Esophagus muscularis mucosa (tissue), 4 donors: ENCODE results near the gene ZC3H12A. TPM values are rescaled to one million over a fixed set of nuclear protein-coding genes. Genes with fewer than 3 reads are reported as not detected.
"Not testable (repeated sequence)": the region's sequence is repeated elsewhere in the genome, so short reads cannot be mapped to it uniquely, and the experiment has no call there.

Experiments used
- DNase-seq: peaks from one replicate; pipeline ENCODE4 v3.0.0-alpha.2; 2017; ENCODE audit errors: extremely low spot score
- H3K27ac ChIP-seq, 4 donors: fragments of 200-600 bp; sonication (generic); replicated peaks in 1 of 4; 1 replicate in 3 of 4; 2 replicates in 1 of 4; pipeline ENCODE4 v1.5.1; 2016 to 2019; ENCODE audit warnings: mild to moderate bottlenecking in 1 of 4
- H3K27me3 ChIP-seq, 4 donors: fragments of 200-600 bp; sonication (generic); one replicate each; pipeline versions ENCODE4 v1.5.1 to v1.6.0; 2016 to 2019
- H3K36me3 ChIP-seq, 4 donors: fragments of 200-600 bp; sonication (generic); one replicate each; pipeline ENCODE4 v1.5.1; 2016 to 2019
- H3K4me1 ChIP-seq, 4 donors: fragments of 200-600 bp; sonication (generic); one replicate each; pipeline ENCODE4 v1.5.1; 2016 to 2019
- H3K4me3 ChIP-seq, 4 donors: fragments of 200-600 bp; sonication (generic); 1 replicate in 2 of 4; 2 replicates in 2 of 4; pipeline ENCODE4 v1.5.1; 2016 to 2019; ENCODE audit warnings: mild to moderate bottlenecking in 4 of 4, moderate library complexity in 1 of 4
- H3K9me3 ChIP-seq, 4 donors: fragments of 200-600 bp; sonication (generic); 1 replicate in 3 of 4; 2 replicates in 1 of 4; pipeline ENCODE4 v1.5.1; 2016 to 2019
- CTCF ChIP-seq, 3 experiments: fragments of 200-600 bp in 2 of 3; fragments of 450-650 bp in 1 of 3; sonication (generic) in 2 of 3; IDR thresholded peaks; one replicate each; pipeline ENCODE4 v1.5.1; 2017 to 2019; ENCODE audit warnings: antibody characterized with exemption in 3 of 3, mild to moderate bottlenecking in 2 of 3, moderate library complexity in 1 of 3
- EP300 ChIP-seq: sonication (generic); formaldehyde crosslinking; IDR thresholded peaks from one replicate; pipeline ENCODE4 v1.6.1; 2017; ENCODE audit warnings: antibody characterized with exemption
- POLR2A ChIP-seq: fragments of 450-650 bp; IDR thresholded peaks from one replicate; pipeline ENCODE4 v1.6.1; 2017; ENCODE audit warnings: antibody characterized with exemption, moderate library complexity, mild to moderate bottlenecking, low read depth
- POLR2AphosphoS5 ChIP-seq, 2 donors: sonication (generic); formaldehyde crosslinking; IDR thresholded peaks; one replicate each; pipeline ENCODE4 v1.6.1; 2017; ENCODE audit warnings: antibody characterized with exemption in 2 of 2
- WGBS: methylation state at CpG from one replicate; pipeline ENCODE4 v1.1.5; 2018; 5-methylcytosine and 5-hydroxymethylcytosine counted together
- intact Hi-C: fragments of 100-400 bp; cut with DNase I; formaldehyde crosslinking; loops from one replicate; pipeline ENCODE4 v1.15.1; 2023
- total RNA-seq, 4 donors: library from RNA; depleted of rRNA; stranded (reverse); fragments of >200 nt; gene quantifications; one replicate each; pipeline versions ENCODE4 v1.1.0 to v1.2.1, GENCODE V29; 2016

ZC3H12A gene
- total RNA-seq, 4 donors from 2014 or later = 9.6 to 23.5 (median 11.7) TPM

DNA sequence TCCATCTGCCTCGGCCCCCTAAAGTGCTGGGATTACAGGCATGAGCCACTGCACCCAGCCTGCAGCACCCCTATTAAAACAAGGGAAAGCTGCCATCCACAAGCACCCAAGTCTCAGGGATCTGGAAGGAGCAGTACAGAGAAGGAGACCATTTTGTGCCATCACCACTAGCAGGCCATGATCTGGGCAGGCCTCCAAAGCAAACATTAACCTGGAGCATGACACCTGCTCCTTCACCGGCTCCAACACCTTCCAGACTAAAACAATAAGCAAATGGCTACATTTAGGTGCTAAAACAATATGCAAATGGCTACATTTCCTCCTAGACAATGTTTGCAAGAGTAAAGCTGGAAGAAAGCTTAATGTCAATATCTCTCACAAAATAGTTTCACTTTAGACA, 23.5 kb downstream of the ZC3H12A start:
- Histone ChIP-seq H3K36me3 (peaks cover 18 to 72% (median 50%) of the 10 kb centered on the region in 4 donors), H3K27ac (peak overlapping the region in 3 of 4 donors; percentile 25 to 74 (median 63))

DNA sequence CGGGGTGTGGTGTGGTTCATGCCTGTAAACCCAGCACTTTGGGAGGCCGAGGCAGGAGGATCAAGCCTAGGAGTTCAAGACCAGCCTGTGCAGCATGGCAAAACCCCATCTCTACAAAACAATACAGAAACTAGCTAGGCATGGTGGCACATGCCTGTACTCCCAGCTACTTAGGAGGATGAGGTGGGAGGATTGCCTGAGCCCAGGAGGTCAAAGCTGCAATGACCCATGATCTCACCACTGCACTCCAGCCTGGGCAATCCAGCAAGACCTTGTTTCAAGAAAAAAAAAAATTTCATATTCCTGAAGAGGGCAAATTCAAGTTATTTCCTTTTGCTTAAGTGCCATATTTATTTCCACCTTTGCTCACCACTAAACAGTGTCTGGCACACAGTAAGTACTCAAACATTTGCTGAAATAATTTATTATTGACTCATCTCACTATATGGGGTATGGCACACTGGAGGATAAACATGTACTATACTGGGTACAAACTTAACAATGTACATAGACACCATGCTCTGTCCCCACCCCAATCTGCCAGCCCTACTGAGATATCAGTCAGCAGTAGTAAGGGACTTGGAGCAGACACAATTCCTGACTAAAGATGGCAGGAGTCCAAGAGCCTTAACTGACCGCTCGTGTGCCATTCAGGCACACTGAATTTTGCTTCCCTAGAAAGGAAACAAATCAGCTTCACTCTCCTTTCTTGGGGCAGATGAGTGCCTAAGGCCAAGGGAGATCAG, 24.7 kb downstream of the ZC3H12A start:
- TF ChIP-seq CTCF (IDR thresholded peaks at IDR 0.05) = no peak
- TF ChIP-seq POLR2AphosphoS5 (IDR thresholded peaks at IDR 0.05) = peak in 1 of 2 donors; percentile 41
- WGBS = 57% methylated on average over 4 of the region's 4 CpGs
- Histone ChIP-seq H3K27ac (peak overlapping the region; percentile 58 to 74 (median 67)), H3K27me3 (no peaks in the 10 kb centered on the region), H3K9me3 (no peaks in the 10 kb centered on the region), H3K4me3 (no peak overlapping the region), H3K4me1 (peaks cover 26 to 30% (median 28%) of the 10 kb centered on the region in 4 donors), H3K36me3 (peaks cover 17 to 68% (median 47%) of the 10 kb centered on the region in 4 donors)
- intact Hi-C loops = no loop called here
- no peak for DNase-seq

More for the DNA sequence above, 23.5 kb downstream of the ZC3H12A start:
- Histone ChIP-seq H3K9me3 (no peaks in the 10 kb centered on the region), H3K4me3 (no peak overlapping the region), H3K27me3 (no peaks in the 10 kb centered on the region), H3K4me1 (peaks cover 26 to 30% (median 28%) of the 10 kb centered on the region in 4 donors)
- whole genome bisulfite sequencing = 87% methylated on average over 2 of the region's 2 CpGs
- intact Hi-C loops = no loop called here
- DNase-seq = no peak
- TF ChIP-seq POLR2A = no peak

DNA sequence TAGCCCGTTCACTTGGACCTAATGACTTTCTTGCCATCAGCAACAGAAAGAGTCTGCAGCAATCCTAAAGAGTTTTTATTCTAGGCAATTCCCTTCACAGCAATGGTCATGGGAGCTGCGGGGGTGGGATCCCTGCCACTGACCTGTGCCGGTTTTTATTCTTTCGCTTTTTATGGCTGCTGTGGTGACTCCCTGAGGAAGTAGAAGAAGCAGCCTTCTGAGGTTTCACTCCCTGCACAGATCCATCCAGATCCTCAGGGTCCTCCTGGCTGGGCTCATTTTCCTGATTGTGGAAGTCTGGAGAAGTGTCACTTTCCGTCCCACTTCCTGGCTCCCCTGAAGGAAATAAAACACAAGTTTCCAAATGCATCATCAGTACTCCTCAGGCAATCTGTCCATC, 27.3 kb downstream of the ZC3H12A start:
- TF ChIP-seq EP300 (no peak), CTCF (IDR thresholded peaks at IDR 0.05) (no peak), POLR2AphosphoS5 (IDR thresholded peaks at IDR 0.05) (no peak), POLR2A (no peak)
- H3K4me1 ChIP-seq = peaks cover 26 to 30% (median 28%) of the 10 kb centered on the region in 4 donors
- no peaks in the 10 kb centered on the region for H3K9me3 ChIP-seq
- no peak overlapping the region for H3K4me3 ChIP-seq
- WGBS = 88% methylated on average over 5 of the region's 5 CpGs
- peaks cover 18 to 72% (median 53%) of the 10 kb centered on the region in 4 donors for H3K36me3 ChIP-seq
- no peak for DNase-seq
- H3K27ac ChIP-seq = no peak overlapping the region
- intact Hi-C loops = no loop called here
- H3K27me3 ChIP-seq = no peaks in the 10 kb centered on the region

GRCh38 chr1:37502104-37502503, 27.7 kb downstream of the ZC3H12A start:
- peaks cover 26 to 30% (median 28%) of the 10 kb centered on the region in 4 donors for H3K4me1 ChIP-seq
- no peaks in the 10 kb centered on the region for H3K27me3 ChIP-seq
- no peak overlapping the region for H3K4me3 ChIP-seq
- H3K36me3 ChIP-seq = peaks cover 18 to 74% (median 56%) of the 10 kb centered on the region in 4 donors
- intact Hi-C loops = no loop called here
- H3K9me3 ChIP-seq = no peaks in the 10 kb centered on the region
- DNase-seq = no peak
- TF ChIP-seq POLR2A (no peak), EP300 (no peak), POLR2AphosphoS5 (IDR thresholded peaks at IDR 0.05) (no peak), CTCF (IDR thresholded peaks at IDR 0.05) (no peak)
- H3K27ac ChIP-seq = no peak overlapping the region

- 100% methylated on average over 2 of the region's 2 CpGs for WGBS
- H3K4me3 ChIP-seq, DNase-seq: not testable (repeated sequence)
Measured at GRCh38 chr1:37502791-37503190, 28.4 kb downstream of the ZC3H12A start.

More at GRCh38 chr1:37502791-37503190, 28.4 kb downstream of the ZC3H12A start:
- intact Hi-C loops, H3K27me3 ChIP-seq, H3K27ac ChIP-seq, H3K9me3 ChIP-seq: not testable (repeated sequence)
- peaks cover 22 to 25% (median 24%) of the 10 kb centered on the region in 4 donors for H3K4me1 ChIP-seq
- H3K36me3 ChIP-seq = peaks cover 23 to 77% (median 60%) of the 10 kb centered on the region in 4 donors
